ENCODE results near the gene KCTD5. TPM values are rescaled to one million over a fixed set of nuclear protein-coding genes. Genes with fewer than 3 reads are reported as not detected.

The KCTD5 gene
- total RNA-seq, 1 experiment from 2014 or later: 42.1 TPM

GRCh38 chr16:2686912-2687507, 4.7 kb downstream of the KCTD5 start:
- no peak for DNase-seq (ENCODE audit: low read depth, low spot score)
- H3K4me2 ChIP-seq (ENCODE audit: low read length): no peak overlapping the region
- ATAC-seq: no peak
- no peaks in the 10 kb centered on the region for H3K27me3 ChIP-seq (ENCODE audit: insufficient read depth, low read length)
- CTCF ChIA-PET: no interaction called here
- H3K4me3 ChIP-seq (replicated peaks in 1 of 2; ENCODE audit: low read depth in 1 of 2, low read length in 2 of 2): no peak overlapping the region
- intact Hi-C loops (cut with micrococcal nuclease): no loop called here
- H3K4me1 ChIP-seq (ENCODE audit: control insufficient read depth in 1 of 2, insufficient read depth in 2 of 2, low read length in 2 of 2): peaks cover 2 to 7% of the 10 kb centered on the region in 2 experiments; a peak in 3 of 4 replicates
- H3K79me2 ChIP-seq (ENCODE audit: insufficient read depth, low read length): peaks cover 64% of the 10 kb centered on the region
- POLR2A ChIA-PET: no interaction called here
- no peak overlapping the region for H3K9ac ChIP-seq (ENCODE audit: low read length)
- H2AFZ ChIP-seq (ENCODE audit: low read depth, low read length, poor library complexity, severe bottlenecking): no peak overlapping the region
- H4K20me1 ChIP-seq (ENCODE audit: insufficient read depth): no peaks in the 10 kb centered on the region
- RAD21 ChIA-PET (ENCODE audit: low non-redundant PET in 1 of 2, low total read pairs in 2 of 2, uncharacterized antibody in 2 of 2, unreplicated experiment in 2 of 2): no interaction called here
- no TSS peak for BruUV-seq (replicated peaks)
- H3K27ac ChIP-seq (ENCODE audit: low read depth, low read length): no peak overlapping the region
- H3K9me3 ChIP-seq (ENCODE audit: control insufficient read depth in 1 of 2, insufficient read depth in 1 of 2, low read depth in 1 of 2, low read length in 2 of 2): no peaks in the 10 kb centered on the region
- no peaks in the 10 kb centered on the region for H3K9me2 ChIP-seq (ENCODE audit: insufficient read depth)
- no peaks in the 10 kb centered on the region; a peak in 1 of 4 replicates for H3K36me3 ChIP-seq (ENCODE audit: control insufficient read depth in 1 of 2, insufficient read depth in 2 of 2, low read length in 2 of 2)
- no peak for TF ChIP-seq CBX3 (IDR thresholded peaks at IDR 0.05; ENCODE audit: low read depth)
- no peak for TF ChIP-seq SP1 (IDR thresholded peaks at IDR 0.05; ENCODE audit: low read depth)
- TF ChIP-seq EZH2phosphoT487 (IDR thresholded peaks at IDR 0.05; ENCODE audit: borderline replicate concordance): no peak
- no peak for TF ChIP-seq POLR2A (IDR thresholded peaks at IDR 0.05; ENCODE audit: borderline replicate concordance, extremely low read depth, insufficient read depth, insufficient read length)
- TF ChIP-seq RAD21 (IDR thresholded peaks at IDR 0.05; ENCODE audit: low read depth): no peak
- TF ChIP-seq EZH2 (IDR thresholded peaks at IDR 0.05): no peak
- no peak for TF ChIP-seq POLR2AphosphoS5 (IDR thresholded peaks at IDR 0.05; ENCODE audit: low read depth, low read length)
- TF ChIP-seq SRF (IDR thresholded peaks at IDR 0.05; ENCODE audit: low read depth): no peak
- no peak for TF ChIP-seq CTCF (IDR thresholded peaks at IDR 0.05 in 2 of 3, conservative IDR thresholded peaks at IDR 0.05 in 1 of 3; ENCODE audit: borderline replicate concordance in 1 of 3, insufficient read depth in 1 of 3, low read depth in 2 of 3, low read length in 2 of 3)
- TF ChIP-seq CEBPB (IDR thresholded peaks at IDR 0.05; ENCODE audit: low read depth): no peak
- no peak for TF ChIP-seq JUND (IDR thresholded peaks at IDR 0.05)
